Measurements from ENCODE around the gene TNPO3.

TNPO3 gene

DNA sequence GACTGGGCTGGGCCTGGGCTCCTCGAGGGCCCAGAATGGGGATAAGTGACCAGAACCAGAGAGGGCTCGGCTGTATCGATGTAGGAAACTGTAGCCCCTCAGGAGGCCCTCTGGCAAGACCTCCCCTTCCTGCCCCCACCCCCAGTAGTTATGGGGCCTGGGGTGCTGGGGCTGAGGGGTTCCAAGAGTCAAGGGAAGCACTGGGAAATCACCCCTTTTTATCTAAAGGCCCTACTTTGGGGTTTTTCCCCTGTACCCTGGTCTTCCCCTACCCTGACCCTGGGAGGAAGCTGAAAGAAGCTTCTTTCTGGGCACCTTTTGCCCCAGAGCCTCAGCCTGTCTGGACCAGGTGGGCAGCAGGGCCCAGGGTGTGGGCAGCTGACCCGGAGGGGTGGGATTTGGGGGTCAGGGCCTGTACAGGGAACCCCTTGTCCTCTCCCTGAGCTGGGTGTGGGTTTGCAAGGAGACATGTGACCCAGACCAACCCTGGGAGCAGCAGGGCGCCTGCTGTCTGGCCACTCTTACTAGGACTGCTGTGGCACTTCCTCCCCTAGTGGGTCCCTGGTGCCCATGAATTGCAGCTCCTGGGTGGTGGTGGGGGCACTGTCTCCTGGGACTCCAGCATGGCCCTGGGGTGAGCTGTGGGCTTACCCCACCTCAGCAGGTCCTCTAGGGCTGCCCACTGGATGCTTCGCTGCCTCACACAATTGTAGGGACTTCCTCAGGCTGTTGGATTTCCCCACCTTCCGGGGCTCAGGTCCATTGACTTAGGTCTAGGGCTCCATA is 115.6 kb downstream of the TNPO3 start:
- no peak for DNase-seq (ENCODE audit: low read depth in 2 of 2)

DNA sequence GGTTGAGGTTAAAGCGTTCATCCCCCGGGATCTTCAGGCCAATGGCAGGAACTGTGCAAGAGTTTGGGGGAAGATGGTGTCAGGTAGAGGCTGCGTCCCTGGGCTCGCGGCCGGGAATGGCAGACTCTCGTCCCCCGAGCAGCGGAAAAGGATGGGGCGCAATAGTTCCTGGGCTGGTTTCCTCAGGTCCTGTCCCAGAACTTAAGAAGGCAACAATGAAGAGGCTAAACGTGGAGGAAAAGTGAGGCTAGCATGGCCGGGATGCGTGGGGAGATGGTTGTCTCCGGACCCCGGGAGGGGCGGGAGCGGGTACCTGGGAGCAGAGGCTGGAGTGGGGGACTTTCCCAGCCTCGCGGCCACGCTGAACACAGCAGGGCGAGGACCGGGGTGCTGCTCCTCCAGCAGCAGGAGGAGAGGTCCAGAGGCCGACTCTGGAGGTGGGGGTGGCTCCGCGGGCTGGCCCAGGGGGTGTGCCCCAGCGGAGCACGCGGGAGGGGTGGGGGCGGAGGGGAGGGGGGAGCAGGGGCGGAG is 116.3 kb downstream of the TNPO3 start:
- DNase-seq (ENCODE audit: low read depth in 2 of 2): no peak

DNA sequence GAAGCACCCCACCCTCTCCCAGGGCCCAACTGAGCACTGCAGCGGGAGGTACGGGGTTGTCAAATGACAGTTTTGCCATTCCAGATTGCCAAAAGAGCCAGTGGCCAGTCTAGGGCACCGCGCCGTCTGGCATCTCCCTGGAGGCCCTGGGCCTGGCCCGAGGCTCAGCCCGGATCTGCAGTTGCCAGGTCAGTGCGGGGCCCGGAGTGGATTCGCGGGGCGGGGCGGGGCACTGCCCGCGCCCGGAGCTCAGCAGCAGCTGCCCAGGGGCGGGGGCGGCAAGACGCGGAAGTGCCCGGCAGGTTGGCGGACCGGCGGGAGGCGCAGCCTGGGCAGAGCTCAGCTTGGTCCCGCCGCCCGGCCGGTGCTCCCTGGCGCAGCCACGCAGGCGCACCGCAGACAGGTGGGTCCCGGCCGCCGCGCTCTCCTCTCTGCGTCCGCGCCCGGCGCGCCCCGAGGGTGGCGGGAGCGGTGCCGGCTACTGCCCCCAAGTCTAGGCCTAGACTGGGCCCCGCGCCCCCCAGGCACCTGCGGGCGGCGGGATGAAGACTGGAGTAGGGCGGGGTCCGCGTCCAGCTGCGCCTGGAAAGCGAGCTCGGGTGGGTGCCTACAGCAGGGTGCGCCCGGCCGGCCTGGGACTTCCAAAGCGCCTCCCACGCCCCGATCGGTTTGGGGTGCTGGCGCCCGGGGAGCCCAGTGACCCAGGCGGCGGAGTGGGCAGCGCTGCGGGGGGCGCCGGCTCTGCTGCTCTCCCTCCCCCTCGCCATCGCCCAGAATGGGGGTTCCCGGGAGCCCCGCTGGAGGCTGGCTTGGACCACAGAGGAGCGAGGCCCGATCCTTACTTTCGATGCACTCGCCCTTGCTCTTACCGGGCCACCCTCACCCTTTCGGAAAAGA is 117.0 kb downstream of the TNPO3 start, which contains the start of gene IRF5:
IRF5 (plus strand) TSS at position 281 of the 897 bp plus-strand sequence. CDS start 4,155 bp downstream, outside the sequence.
- DNase-seq (ENCODE audit: low read depth in 2 of 2): no peak

DNA sequence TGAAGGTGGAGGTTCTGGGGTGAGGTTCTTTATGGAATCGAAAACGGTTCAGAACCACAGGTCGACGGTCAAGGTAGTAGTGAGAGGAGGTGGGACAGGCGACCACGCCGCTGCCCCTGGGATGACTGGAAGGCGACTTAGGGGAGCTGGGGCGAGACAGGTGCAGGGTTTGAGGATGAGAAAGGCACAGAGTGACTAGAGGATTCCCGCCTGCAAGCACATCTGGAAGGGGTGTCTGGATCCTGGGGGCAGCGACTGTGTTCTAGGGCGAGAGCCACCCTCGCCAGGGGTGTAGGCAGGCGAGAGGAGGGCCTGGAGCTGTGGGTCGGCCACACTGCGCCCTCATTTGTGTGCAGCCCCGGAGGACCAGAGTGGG is 117.7 kb downstream of the TNPO3 start:
- DNase-seq (ENCODE audit: low read depth in 2 of 2): no peak

DNA sequence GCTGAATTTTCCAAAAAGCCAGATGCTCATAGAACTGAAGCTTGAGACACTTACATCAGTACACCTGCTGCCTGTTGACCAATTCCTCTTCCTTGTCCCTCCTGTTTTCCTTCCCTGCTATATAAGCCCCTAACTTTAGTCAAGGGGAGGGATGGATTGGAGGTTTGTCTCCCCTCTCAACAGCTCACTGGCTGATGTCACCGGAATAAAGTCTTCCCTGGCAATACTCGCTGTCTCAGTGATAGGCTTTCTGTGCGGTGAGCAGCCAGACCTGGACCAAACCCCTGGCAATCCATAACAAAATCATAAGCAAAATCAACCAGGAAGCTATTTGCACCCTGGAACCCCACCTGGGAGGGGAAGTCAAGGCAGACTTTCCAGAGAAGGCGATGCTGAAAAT is 118.1 kb downstream of the TNPO3 start:
- DNase-seq (ENCODE audit: low read depth in 2 of 2): no peak

DNA sequence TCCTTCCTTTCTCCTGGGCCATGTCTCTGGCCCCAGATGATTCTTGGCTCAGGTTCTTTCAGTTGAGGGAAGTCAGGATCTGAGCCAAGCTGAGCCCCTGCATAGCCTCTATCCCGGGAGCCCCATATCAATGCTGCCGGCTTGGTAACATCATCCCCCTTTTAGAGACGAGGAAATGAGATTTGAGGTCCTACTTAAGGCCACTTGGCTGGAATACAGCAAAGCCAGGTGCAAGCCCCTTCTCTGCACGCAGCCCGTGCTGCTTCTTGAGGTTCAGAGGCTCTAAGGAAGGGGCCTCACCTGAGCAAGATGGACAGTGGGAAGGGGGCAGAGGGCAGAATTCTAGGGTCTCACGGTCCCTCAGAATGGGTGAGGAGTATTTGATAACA is 119.6 kb downstream of the TNPO3 start:
- no peak for DNase-seq (ENCODE audit: low read depth in 2 of 2)

DNA sequence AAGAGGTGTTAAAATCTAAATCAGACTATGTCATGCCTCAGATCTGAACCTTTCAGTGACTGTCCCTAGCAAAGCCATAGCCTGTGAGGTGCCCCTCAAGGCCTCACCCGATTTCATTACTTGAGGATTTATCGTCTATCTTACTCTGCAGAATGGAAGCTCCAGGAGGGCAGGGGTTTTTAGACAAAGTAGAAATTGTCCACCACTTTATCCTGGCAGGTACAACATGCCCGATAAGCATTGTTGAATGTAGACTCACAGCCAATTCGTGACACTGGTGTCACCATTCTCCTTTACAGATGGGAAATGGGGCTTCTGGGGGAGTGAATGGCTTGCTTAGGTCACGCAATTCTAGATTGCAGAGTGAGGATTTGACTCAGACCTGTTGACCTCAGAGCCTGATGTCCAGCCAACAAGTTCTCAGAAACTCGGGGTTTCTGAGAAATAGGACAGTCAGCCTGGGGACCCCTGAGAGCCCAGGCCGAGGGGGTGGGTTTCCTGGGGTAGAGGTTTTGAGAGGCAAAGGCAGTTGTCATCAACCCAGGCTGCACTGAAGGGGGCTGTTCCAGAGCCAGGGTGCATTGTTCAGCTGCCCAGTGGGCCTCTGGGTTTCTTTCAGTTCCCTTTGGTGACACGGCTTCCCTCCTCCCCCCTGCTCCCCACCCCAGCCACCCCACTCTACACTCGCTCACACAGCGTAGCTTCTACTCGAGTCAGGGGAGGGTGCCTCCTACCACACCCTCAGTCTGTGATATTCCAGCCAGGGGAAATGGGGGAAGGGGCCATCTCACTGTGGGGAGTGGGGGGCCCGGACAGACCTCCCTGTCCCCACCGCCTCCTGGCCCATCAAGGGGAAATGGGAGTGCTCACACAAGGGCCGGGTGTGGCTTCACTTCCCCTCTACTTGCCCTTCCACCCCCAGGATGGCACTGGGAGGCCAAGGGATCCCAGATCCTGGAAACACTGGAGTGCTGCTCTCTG is 120.3 kb downstream of the TNPO3 start:
- DNase-seq (ENCODE audit: low read depth in 2 of 2): no peak

DNA sequence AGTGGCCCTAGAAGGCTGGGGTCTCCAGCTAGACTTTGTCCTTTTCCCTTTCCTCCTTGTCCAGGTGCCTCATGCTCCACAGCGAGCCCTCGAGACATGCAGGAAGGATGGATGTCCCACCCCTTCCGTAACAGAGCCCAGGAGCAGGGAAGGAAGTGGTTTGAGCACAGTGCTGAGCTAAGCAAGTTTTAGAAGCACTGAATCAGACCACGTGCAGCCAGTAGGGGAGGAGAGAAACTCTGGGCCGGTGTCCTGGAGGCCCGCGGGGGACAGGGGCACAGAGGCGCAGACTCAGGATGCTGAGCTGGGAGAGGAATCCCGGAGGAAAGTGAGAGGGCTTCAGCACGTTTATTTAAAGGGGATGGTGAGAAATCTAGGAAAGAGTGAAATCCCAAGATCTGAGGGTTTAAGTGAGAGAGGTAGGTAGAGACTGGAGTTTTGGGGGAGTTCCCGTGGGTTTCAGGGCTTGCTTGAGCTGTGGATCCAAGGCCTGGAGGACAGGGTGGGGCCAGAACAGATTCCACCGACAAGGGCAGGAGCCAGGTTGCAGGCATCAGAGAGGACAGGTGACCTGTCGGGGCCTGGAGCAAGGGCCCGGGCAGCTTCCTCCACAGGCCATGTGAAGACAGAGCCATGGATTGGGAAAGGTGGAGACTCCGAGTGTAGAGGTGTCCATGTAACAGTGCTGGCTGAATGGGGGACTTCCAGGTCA is 121.6 kb downstream of the TNPO3 start:
- no peak for DNase-seq (ENCODE audit: low read depth in 2 of 2)

DNA sequence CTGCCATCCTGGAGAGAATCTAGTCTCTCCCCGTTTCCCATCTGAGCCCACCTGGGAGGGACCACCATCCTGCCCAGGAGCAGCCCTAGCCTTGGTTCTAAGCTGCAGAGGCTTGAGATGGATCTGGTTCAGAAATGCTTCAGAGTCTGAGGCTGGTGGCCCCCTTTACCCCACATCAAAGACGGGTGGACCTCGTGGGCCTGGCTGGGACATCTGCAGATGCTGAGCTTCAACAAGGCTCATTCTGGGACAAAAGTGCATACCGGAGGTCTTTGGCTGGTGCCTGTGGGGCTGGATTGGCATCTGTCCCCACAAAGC is 122.1 kb downstream of the TNPO3 start:
- DNase-seq (ENCODE audit: low read depth in 2 of 2): no peak

DNA sequence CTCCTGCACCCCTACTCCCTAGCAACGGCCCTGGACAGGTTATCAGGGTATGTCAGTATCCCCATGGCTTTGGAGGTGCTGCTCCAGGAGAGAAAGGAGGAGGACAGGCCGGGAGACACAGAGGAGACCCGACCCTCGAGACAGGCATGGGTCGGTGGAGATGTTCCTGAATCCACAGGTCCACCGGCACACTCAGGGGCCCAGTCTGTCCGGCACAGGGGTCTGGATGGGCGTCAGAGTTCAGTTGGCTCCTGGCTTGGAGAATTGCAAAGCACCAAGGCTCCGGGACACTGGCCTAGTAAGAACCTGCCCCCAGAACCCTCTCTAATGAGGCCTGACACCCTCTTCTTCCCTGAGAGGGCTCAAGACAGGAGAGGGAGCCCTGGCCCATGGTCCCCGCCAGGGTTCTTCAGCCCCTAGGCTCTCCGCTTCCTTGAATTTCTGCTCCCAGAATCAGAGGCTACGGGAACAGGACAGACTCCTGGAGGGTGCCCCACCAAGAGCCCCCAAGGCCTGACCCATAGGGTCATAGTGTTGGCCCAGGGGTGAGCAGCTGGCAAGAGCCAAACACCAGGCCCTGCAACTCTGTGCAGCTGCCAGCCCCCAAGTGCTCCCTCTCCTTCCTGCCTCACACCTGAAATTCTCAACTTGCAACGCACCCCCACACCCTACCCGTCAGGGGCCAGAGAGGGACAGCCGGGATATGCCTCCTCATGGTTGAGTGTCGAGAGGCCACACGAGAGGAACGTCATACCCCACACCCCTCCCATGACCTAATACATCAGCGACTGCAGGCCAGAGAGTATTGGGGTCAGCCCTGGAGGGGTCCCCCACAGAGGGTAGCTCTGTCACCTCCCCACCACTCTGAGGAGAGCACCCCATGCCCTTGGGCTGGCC is 122.7 kb downstream of the TNPO3 start:
- DNase-seq (ENCODE audit: low read depth in 2 of 2): no peak

DNA sequence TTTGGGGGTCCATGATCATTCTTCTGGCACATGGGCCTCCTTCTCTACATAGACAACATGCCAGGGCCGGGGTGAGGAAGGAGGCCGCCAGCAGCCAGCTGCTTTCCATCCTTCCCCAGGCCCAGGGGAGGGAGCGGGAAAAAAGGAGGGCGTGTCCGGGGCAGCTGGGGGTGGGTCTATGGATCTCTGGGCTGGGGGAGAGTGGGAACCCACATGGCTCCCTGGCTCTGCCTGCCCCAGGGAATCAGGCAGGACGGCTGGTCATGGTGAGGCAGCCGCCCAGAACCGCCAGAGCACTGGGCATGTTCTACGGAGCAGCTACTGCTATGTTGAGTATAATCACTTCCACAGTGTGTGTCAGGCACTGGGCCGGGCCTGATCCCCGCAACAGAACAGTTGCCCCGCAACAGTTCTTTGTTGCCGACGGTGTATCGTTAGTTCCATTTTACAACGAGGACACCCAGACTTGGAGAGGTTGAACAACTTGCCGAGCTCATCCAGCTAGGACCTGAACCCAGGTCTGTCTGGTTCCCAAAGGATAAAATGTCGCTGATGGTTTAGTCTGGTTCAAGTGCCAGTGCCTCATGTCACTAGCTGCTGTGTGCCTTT is 123.6 kb downstream of the TNPO3 start:
- DNase-seq (ENCODE audit: low read depth in 2 of 2): no peak

DNA sequence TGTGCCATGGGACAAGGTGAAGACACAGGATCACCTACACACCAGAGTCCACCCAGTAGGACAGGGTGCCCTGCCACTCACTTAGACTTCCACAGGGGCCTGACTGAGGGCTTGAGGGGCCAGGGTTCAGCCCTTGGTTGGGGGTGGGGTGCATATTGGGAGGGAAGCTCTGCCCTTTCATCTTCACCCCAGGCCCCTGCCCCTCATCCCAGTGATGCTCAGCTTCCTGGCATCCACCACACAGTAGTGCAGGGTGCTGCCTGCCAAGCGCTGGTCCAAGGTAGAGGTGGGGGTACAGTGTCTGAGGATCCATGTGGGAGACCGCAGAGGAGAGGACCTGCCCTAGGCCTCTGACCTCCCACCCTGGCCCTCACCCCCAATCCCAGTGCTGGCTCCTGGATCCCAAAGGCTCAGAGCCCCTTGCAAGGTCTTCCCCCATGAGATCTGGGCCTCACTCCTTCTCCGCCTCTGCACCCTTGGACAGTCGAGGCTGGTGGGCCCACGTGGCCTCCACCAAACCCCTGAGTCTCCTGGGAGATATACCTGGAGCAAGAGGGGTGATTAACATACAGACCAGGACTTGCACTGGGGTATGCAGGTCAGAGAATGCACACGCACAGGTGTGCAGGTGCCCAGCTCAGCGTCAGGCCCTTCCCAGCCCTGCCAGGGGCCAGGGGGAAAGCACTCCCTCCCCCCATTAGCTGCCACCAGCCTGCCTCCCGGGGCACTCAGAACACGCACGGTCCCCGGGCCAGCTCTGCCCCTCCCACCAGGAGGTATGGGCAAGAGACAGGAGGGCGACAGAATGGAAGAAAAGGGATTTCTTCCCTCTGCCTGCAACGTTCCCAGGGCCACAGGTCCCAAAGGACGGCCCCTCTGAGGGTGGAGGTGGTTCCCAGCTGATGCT is 125.8 kb downstream of the TNPO3 start:
- no peak for DNase-seq (ENCODE audit: low read depth in 2 of 2)

DNA sequence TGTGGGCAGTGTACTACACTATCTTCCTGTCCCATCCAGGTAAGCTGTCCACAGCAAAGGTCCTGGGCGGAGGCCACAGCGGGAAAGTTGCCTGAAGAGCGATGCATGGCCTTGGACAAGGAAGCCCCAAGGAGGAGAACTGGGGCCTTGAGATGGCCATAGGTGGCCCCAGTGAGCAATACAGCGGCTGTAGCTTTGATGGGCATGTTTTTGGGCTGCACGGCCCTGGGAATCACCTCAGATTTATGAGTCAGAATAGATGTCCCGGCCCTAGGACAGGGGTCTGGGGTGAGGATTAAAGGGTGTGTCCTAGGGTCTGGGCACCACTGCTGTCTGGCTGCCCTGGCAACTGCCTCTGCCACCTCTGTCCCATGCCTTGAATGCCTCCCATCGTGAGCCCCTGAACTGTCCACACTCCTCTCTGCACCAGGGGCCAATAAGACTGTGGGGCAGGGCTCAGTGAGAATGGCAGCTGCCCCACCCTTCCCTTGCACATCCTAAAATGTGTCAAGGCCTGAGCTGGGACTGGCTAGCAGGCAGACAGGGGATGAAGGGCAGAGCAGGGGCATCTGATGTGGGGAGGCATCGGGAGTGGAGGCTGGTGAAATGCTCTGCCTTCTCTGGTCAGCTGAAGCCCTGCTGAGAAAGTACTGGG is 126.6 kb downstream of the TNPO3 start:
- no peak for DNase-seq (ENCODE audit: low read depth in 2 of 2)

DNA sequence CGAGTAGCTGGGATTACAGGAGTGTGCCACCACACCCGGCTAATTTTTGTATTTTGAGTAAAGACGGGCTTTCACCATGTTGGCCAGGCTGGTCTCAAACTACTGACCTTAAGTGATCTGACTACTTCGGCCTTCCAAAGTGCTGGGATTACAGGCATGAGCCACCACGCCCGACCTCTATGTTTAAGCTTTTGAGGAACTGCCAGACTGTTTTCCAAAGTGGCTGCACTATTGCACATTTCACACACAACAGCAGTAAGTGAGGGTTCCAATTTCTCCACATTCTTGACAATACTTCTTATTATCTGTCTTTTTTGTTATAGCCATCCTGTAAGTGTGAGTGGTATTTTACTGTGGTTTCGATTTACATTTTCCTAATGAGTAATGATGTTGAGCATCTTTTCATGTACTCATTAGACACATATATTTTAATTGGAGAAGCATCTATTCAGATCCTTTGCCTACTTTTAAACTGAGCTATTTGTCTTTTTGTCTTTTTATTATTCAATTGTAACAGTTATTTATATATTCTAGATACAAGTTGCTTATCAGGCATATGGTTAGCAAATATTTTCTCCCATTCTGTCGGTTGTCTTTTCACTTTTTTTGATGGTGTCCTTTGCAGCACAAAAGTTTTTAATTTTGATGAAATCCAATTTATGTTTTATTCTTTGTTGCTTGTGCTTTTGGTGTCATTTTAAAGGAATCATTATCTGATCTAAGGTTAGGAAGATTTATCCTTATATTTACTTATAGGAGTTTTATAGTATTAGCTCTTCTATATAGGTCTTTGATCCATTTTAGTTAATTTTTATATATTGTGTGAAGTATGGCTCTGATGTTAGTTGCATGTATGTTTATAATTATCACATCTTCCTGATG is 130.0 kb downstream of the TNPO3 start:
- no peak for DNase-seq (ENCODE audit: low read depth in 2 of 2)

DNA sequence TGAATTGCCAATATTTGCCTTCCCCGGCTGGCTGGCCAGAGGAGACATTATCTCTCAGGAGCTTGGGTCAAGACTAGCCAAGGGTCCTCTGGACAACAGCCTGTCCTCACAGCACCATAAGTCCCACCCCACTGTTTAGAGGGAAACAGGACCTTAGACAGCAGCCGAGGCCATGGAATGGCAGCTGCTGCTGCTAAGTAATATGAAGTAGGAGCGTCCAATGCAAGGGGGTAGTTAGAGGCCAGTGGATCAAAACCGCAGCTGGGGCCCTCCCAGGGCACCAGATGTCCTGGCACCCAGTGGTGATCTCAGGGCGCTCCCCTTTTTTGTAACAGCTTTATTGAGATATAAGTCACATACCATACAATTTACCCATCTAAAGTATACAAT is 131.5 kb downstream of the TNPO3 start:
- DNase-seq (ENCODE audit: low read depth in 2 of 2): no peak

DNA sequence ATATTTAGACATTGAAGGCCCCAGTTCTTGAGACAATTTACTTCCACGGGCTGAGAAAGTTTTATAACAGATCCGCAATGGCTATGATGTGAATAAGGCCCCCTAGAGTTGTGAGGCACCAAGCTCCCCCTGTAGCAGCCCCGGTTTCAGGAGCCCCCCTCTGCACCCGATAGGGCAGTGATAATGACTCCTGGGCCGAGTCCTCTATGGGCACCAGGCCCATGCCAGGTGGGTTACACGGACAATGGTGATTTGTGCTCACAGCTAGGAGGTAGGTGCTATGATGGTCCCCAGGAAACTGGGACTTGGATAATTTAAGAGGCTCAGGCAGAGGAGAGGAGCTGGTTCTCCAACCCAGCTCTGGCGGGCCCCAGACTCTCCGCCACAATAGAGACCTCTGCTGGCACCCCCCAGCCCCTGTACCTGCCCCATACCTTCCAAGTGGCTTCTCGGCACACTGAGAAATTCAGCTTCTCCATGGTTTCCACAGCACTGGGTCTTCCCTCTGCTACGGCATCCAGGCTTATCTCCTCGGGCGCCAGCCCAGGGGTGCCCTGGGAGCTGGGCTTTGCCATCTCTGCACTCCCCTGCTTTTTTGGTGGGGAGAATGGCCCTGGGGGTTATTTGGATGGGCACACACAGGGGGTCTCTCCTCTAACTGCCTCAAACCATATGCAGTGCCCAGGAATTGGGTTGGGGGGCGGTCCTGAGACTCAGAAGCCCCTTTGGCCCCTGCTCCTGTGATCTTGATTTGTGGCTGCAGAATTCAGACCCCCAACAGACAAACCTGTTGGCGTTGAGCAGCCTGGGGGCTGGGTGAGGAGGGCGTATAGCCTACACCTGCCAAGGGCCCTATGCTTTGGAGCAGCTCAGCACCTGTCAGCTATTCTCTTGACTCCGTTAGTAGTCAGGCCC is 132.2 kb downstream of the TNPO3 start:
- DNase-seq (ENCODE audit: low read depth in 2 of 2): no peak
